ENCODE measurements around the gene NHEJ1. TPM values are rescaled to one million over a fixed set of nuclear protein-coding genes. Genes with fewer than 3 reads are reported as not detected.

The NHEJ1 gene
- total RNA-seq, 1 donor from 2014 or later: 13.0 TPM

- DNase-seq (no peak), ATAC-seq (no peak)
- H3K9me3 ChIP-seq: no peaks in the 10 kb centered on the region
- H3K4me3 ChIP-seq: no peak overlapping the region
- intact Hi-C loops (cut with DNase I): no loop called here
- H3K27ac ChIP-seq: no peak overlapping the region
- H3K4me1 ChIP-seq: peaks cover 7% of the 10 kb centered on the region
- no peaks in the 10 kb centered on the region for H3K27me3 ChIP-seq (ENCODE audit: low read depth)
- peaks cover 26% of the 10 kb centered on the region for H3K36me3 ChIP-seq
- no peak for TF ChIP-seq CTCF (IDR thresholded peaks at IDR 0.05)
Measured at GRCh38 chr2:219072741-219073250, 87.8 kb downstream of the NHEJ1 start.

- Histone ChIP-seq H3K4me1 (peaks cover 7% of the 10 kb centered on the region), H3K4me3 (no peak overlapping the region), H3K36me3 (peaks cover 11% of the 10 kb centered on the region), H3K27me3 (ENCODE audit: low read depth) (no peaks in the 10 kb centered on the region), H3K27ac (no peak overlapping the region), H3K9me3 (no peaks in the 10 kb centered on the region)
- TF ChIP-seq CTCF (IDR thresholded peaks at IDR 0.05): no peak
- no peak for DNase-seq
- peak; percentile 73 to 86 for ATAC-seq
- intact Hi-C loops (cut with DNase I): no loop called here
Measured at GRCh38 chr2:219071131-219071816, 89.3 kb downstream of the NHEJ1 start.

DNA sequence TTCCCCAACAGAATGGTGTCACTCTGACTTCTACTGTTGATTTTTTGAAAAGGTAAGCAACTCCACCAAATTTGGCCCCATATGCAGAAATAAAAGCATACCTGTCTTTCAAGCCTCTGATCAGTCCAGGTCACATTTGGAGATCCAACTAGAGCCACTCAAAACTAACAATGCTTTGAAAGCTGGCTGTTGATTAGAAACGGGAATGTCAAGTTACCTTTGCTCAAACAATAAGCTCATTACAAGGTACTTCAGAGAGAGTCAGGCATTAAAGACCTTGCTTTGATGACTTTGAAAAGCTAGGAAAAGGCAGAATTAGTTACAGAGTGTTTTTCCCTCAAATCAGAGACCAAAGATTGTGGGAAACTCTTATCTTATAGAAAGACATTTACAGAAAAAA, 95.1 kb downstream of the NHEJ1 start:
- Histone ChIP-seq H3K27me3 (ENCODE audit: low read depth) (peaks cover 20% of the 10 kb centered on the region), H3K27ac (no peak overlapping the region), H3K36me3 (no peaks in the 10 kb centered on the region), H3K4me3 (no peak overlapping the region), H3K4me1 (peaks cover 7% of the 10 kb centered on the region), H3K9me3 (no peaks in the 10 kb centered on the region)
- DNase-seq: no peak
- intact Hi-C loops (cut with DNase I): no loop called here
- TF ChIP-seq CTCF (IDR thresholded peaks at IDR 0.05): no peak
- peak in 1 of 2 donors; percentile 63 for ATAC-seq

DNA sequence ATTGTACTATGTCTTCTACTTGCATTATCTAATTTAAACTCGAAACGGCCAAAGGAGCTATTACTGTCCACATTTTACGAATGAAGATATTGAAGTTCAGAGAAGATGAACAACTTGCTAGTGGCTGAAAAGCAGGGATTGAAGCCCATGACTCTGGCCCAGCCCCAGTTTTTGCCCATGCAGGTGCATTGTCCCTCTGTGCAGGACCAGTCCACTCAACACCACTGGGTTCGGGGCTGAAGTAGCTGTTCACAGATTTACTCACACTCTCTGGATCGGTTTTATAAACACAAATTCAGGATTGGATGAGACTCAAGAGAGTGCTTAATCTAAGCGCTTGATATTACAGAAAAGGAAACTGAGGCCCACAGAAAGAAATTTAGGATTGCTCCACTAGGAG, 98.5 kb downstream of the NHEJ1 start:
- no peak for TF ChIP-seq CTCF (IDR thresholded peaks at IDR 0.05)
- ATAC-seq (no peak), DNase-seq (no peak)
- no peaks in the 10 kb centered on the region for H3K36me3 ChIP-seq
- intact Hi-C loops (cut with DNase I): no loop called here
- H3K4me1 ChIP-seq: peaks cover 39% of the 10 kb centered on the region
- peaks cover 52% of the 10 kb centered on the region for H3K27me3 ChIP-seq (ENCODE audit: low read depth)
- H3K4me3 ChIP-seq: no peak overlapping the region
- no peaks in the 10 kb centered on the region for H3K9me3 ChIP-seq
- H3K27ac ChIP-seq: no peak overlapping the region

DNA sequence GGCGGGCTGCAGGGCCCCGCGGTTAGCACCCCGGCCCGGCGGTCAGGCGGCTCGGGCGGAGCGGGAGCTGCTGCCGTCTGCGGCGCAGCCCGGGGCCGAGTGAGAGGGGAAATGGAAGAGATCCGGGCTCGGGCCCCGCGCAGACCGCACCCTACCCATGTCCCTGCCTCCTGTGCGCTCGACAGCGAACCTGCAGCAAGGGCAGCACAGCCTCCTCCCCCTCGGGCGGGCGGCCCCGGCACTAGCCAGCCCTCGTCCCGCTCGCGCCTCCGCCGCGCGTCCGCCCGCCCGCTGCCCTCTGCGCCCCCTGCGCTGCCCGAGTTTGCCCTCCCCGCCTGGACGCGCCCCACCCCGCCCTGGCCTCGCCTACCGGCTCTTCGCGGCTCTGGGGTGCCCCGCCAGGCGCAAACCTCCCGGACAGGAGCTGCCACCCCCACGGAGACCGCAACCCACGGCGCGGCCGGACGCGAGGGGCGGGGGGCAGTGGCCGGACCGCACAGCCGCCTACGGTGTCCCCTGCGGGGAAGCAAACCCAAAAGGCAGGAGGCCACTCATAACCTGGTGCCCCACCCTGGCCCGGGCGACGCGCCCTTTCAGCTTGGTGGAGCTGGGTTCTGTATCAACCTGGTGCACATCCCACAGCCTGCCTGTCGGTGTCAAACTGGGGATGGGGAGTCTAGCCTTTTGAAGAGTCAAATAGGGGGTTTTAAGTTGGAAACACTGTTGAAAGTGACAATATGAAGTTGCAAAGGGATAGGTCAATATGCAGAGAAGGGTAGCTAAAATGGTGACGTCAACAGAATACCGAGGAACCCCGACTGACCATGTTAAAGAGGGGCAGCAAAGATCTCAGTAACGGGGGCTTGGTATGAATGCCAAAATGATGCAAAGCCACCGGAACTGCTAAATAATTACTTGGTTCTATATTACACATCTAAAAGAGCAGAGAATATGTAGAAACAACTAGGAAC, 99.5 kb downstream of the NHEJ1 start, which contains the start of gene IHH:
Gene IHH (minus strand): TSS at position 101 of the 971 bp plus-strand sequence. CDS start 454 bp downstream, outside the sequence.
- Histone ChIP-seq H3K4me1 (peaks cover 39% of the 10 kb centered on the region), H3K27me3 (ENCODE audit: low read depth) (peaks cover 59% of the 10 kb centered on the region), H3K9me3 (no peaks in the 10 kb centered on the region), H3K36me3 (no peaks in the 10 kb centered on the region), H3K27ac (no peak within 1 kb of the TSS), H3K4me3 (peak within 1 kb of the TSS; percentile 46)
- intact Hi-C loops (cut with DNase I): no loop called here
- DNase-seq (peak; percentile 56), ATAC-seq (peak; percentile 3 to 15)
- no peak for TF ChIP-seq CTCF (IDR thresholded peaks at IDR 0.05)
